ENCODE measurements around the gene TNRC6A.
"Not testable (repeated sequence)": the region's sequence is repeated elsewhere in the genome, so short reads cannot be mapped to it uniquely, and the experiment has no call there.

TNRC6A gene

GRCh38 chr16:24846548-24847357, 117.3 kb downstream of the TNRC6A start:
- DNase-seq = no peak

- no peak for DNase-seq
These were observed 117.9 kb downstream of the TNRC6A start for GRCh38 chr16:24847358-24847664.

- no peak for DNase-seq
These were observed 118.6 kb downstream of the TNRC6A start for GRCh38 chr16:24848065-24848464.

- DNase-seq = no peak
These were observed 120.2 kb downstream of the TNRC6A start for GRCh38 chr16:24849641-24850040.

GRCh38 chr16:24850289-24850938, 121.0 kb downstream of the TNRC6A start:
- DNase-seq = no peak

GRCh38 chr16:24851700-24852099, 122.2 kb downstream of the TNRC6A start:
- DNase-seq = no peak

- DNase-seq = no peak
These were observed 122.8 kb downstream of the TNRC6A start for GRCh38 chr16:24852281-24852721.

- no peak for DNase-seq
These were observed 123.8 kb downstream of the TNRC6A start for GRCh38 chr16:24853169-24853824.

GRCh38 chr16:24853830-24854229, 124.4 kb downstream of the TNRC6A start:
- no peak for DNase-seq

- DNase-seq = no peak
These were observed 125.2 kb downstream of the TNRC6A start for GRCh38 chr16:24854607-24855171.

- DNase-seq = no peak
These were observed 126.2 kb downstream of the TNRC6A start for GRCh38 chr16:24855678-24856077.

GRCh38 chr16:24856871-24857270, 127.4 kb downstream of the TNRC6A start:
- not testable (repeated sequence) for DNase-seq

- DNase-seq = no peak
These were observed 129.0 kb downstream of the TNRC6A start for GRCh38 chr16:24858219-24859041.

GRCh38 chr16:24861461-24861860, 132.0 kb downstream of the TNRC6A start:
- no peak for DNase-seq

GRCh38 chr16:24863582-24864437, 134.4 kb downstream of the TNRC6A start:
- no peak for DNase-seq

- DNase-seq = no peak
These were observed 139.6 kb downstream of the TNRC6A start for GRCh38 chr16:24869033-24869432.

- no peak for DNase-seq
These were observed 142.4 kb downstream of the TNRC6A start for GRCh38 chr16:24871891-24872290.

- no peak for DNase-seq
These were observed 143.6 kb downstream of the TNRC6A start for GRCh38 chr16:24873028-24873427.

- no peak for DNase-seq
These were observed 146.0 kb downstream of the TNRC6A start for GRCh38 chr16:24875466-24875865.
